Gastroesophageal sphincter (tissue), 3 donors: ENCODE data around the gene PSD2.

Source experiments
- CTCF ChIP-seq, 4 experiments: fragments of 200-600 bp in 2 of 4; fragments of 450-650 bp in 2 of 4; sonication (generic) in 1 of 4; IDR thresholded peaks; one replicate each; pipeline ENCODE4 v1.5.1; 2017 to 2019; ENCODE audit warnings: antibody characterized with exemption in 4 of 4, mild to moderate bottlenecking in 2 of 4, moderate library complexity in 2 of 4
- EP300 ChIP-seq: sonication (generic); formaldehyde crosslinking; IDR thresholded peaks from one replicate; pipeline ENCODE4 v1.6.1; 2017; ENCODE audit warnings: antibody characterized with exemption, mild to moderate bottlenecking
- POLR2A ChIP-seq, 2 donors: fragments of 450-650 bp; IDR thresholded peaks; one replicate each; pipeline ENCODE4 v1.6.1; 2017; ENCODE audit warnings: antibody characterized with exemption in 2 of 2, mild to moderate bottlenecking in 2 of 2, moderate library complexity in 1 of 2
- POLR2AphosphoS5 ChIP-seq: sonication (generic); formaldehyde crosslinking; IDR thresholded peaks from one replicate; pipeline ENCODE4 v1.6.1; 2017; ENCODE audit warnings: antibody characterized with exemption

GRCh38 chr5:139761501-139761900 is 34.1 kb upstream of the PSD2 start:
- no peak for TF ChIP-seq CTCF (IDR thresholded peaks at IDR 0.05)
- TF ChIP-seq POLR2AphosphoS5: no peak
- TF ChIP-seq POLR2A (IDR thresholded peaks at IDR 0.05): no peak
- no peak for TF ChIP-seq EP300
